PC-9 (cell line): ENCODE measurements around the gene GOLGA6D. TPM values are rescaled to one million over a fixed set of nuclear protein-coding genes. Genes with fewer than 3 reads are reported as not detected.
"Not testable (repeated sequence)": the region's sequence is repeated elsewhere in the genome, so short reads cannot be mapped to it uniquely, and the experiment has no call there.

Experiments used
- BruUV-seq: library from RNA; stranded (reverse); fragments of 400-500 nt; replicated peaks from 2 replicates; lab custom pipeline; 2021; lab: Mats Ljungman, UMichigan
- CTCF ChIA-PET: fragments of 300-600 bp; sonication (Branson Sonifier 250); formaldehyde crosslinking; loops from one replicate; lab custom pipeline; 2022; ENCODE audit warnings: antibody characterized with exemption; lab: Charles Lee
- POLR2A ChIA-PET: fragments of 300-600 bp; sonication (Branson Sonifier 250); formaldehyde crosslinking; loops from one replicate; lab custom pipeline; 2022; ENCODE audit warnings: antibody characterized with exemption; ENCODE audit not compliant: unreplicated experiment; lab: Charles Lee
- DNase-seq, 2 experiments: peaks; one replicate each; pipeline versions ENCODE4 v3.0.0 to v3.0.0-alpha.2; 2015 to 2022; ENCODE audit warnings: mixed read lengths in 1 of 2
- H2AFZ ChIP-seq: fragments of 200-600 bp; sonication (generic); 2 replicates; pipeline ENCODE4 v1.8.1; 2017; ENCODE audit warnings: antibody characterized with exemption
- H3F3A ChIP-seq: fragments of 200-600 bp; sonication (generic); 2 replicates; pipeline ENCODE4 v1.8.1; 2017; ENCODE audit warnings: antibody characterized with exemption, mild to moderate bottlenecking, low read depth; ENCODE audit not compliant: insufficient read depth
- H3K27ac ChIP-seq: fragments of 200-600 bp; sonication (generic); 2 replicates; pipeline ENCODE4 v1.6.1; 2016; ENCODE audit warnings: mixed run types
- H3K27me3 ChIP-seq: fragments of 200-600 bp; sonication (generic); 2 replicates; pipeline ENCODE4 v1.6.1; 2016; ENCODE audit warnings: low read depth, mixed run types; ENCODE audit not compliant: insufficient read depth
- H3K36me3 ChIP-seq: fragments of 200-600 bp; sonication (generic); 2 replicates; pipeline ENCODE4 v1.6.1; 2016; ENCODE audit warnings: low read depth, mixed run types
- H3K4me1 ChIP-seq: fragments of 200-600 bp; sonication (generic); replicated peaks from 2 replicates; pipeline ENCODE4 v1.6.1; 2016; ENCODE audit warnings: mixed run types; ENCODE audit not compliant: insufficient read depth
- H3K4me2 ChIP-seq: fragments of 200-600 bp; sonication (generic); 2 replicates; pipeline ENCODE4 v1.6.1; 2017; ENCODE audit warnings: mixed run types
- H3K4me3 ChIP-seq: fragments of 200-600 bp; sonication (generic); 2 replicates; pipeline ENCODE4 v1.6.1; 2016; ENCODE audit warnings: mixed run types
- H3K79me2 ChIP-seq: fragments of 200-600 bp; sonication (generic); 2 replicates; pipeline ENCODE4 v1.6.1; 2017; ENCODE audit warnings: low read depth, mixed run types
- H3K9me2 ChIP-seq: fragments of 200-600 bp; sonication (generic); 2 replicates; pipeline ENCODE4 v1.8.1; 2017; ENCODE audit warnings: mild to moderate bottlenecking; ENCODE audit not compliant: insufficient read depth
- H3K9me3 ChIP-seq: fragments of 200-600 bp; sonication (generic); 2 replicates; pipeline ENCODE4 v1.8.1; 2016; ENCODE audit warnings: low read depth; ENCODE audit not compliant: insufficient read depth
- H4K20me1 ChIP-seq: fragments of 200-600 bp; sonication (generic); 2 replicates; pipeline ENCODE4 v1.8.1; 2017; ENCODE audit not compliant: insufficient read depth
- EZH2 ChIP-seq: fragments of 200-600 bp; sonication (generic); IDR thresholded peaks from 2 replicates; pipeline ENCODE4 v1.8.0; 2017; ENCODE audit warnings: antibody characterized with exemption, low read depth
- intact Hi-C: fragments of 100-400 bp; cut with micrococcal nuclease; formaldehyde crosslinking; loops from one replicate; pipeline ENCODE4 v1.10.0; 2022; ENCODE audit not compliant: unreplicated experiment
- total RNA-seq: library from RNA; stranded (reverse); gene quantifications from 2 replicates; pipeline ENCODE4 v1.2.3, GENCODE V29; 2021
- TF ChIP-seq, protein P1 (sequence below): fragments of 200-600 bp; sonication (generic); conservative IDR thresholded peaks from 2 replicates; pipeline ENCODE4 v1.6.1; 2017; ENCODE audit warnings: mixed run types, antibody characterized with exemption, mild to moderate bottlenecking, moderate library complexity

Gene GOLGA6D
- total RNA-seq, 1 experiment from 2014 or later = not detected

GRCh38 chr15:75313116-75313845, 30.6 kb downstream of the GOLGA6D start:
- POLR2A ChIA-PET = no interaction called here
- no peak for DNase-seq
- no peak for TF ChIP-seq EZH2
- TF ChIP-seq, protein P1, sequence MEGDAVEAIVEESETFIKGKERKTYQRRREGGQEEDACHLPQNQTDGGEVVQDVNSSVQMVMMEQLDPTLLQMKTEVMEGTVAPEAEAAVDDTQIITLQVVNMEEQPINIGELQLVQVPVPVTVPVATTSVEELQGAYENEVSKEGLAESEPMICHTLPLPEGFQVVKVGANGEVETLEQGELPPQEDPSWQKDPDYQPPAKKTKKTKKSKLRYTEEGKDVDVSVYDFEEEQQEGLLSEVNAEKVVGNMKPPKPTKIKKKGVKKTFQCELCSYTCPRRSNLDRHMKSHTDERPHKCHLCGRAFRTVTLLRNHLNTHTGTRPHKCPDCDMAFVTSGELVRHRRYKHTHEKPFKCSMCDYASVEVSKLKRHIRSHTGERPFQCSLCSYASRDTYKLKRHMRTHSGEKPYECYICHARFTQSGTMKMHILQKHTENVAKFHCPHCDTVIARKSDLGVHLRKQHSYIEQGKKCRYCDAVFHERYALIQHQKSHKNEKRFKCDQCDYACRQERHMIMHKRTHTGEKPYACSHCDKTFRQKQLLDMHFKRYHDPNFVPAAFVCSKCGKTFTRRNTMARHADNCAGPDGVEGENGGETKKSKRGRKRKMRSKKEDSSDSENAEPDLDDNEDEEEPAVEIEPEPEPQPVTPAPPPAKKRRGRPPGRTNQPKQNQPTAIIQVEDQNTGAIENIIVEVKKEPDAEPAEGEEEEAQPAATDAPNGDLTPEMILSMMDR = no peak

DNA sequence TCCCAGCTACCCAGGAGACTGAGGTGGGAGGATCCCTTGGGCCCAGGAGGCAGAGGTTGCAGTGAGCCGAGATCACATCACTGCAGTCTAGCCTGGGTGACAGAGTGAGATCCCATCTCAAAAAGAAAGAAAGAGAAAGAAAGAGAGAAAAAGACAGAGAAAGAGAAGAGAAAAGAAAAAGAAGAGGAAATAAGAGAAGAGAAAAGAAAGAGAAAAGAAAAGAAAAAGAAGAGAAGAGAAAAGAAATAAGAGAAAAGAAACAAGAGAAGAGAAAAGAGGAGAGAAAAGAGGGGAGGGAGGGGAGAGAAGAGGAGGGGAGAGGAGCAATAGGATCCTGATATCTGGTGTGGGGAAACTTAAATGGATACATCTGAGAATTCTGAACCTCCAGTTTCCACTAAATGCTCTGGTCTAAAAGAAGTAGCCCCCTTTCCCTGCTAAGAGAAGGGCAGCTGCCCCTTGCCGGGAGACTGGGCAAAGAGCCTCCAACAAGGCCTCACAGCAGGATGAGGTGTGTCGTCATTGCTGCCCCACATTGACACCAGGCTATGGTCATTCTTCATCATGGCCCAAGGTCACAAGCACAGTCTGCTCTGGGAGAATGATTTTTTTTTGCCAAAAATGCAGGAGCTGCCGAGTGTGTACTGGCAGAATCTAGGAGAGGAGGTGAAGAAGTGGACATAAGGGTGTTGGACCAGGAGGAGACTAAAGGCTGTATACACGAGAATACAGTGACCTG, 32.1 kb downstream of the GOLGA6D start:
- Histone ChIP-seq H3K9me3 (no peaks in the 10 kb centered on the region), H3F3A (no peaks in the 10 kb centered on the region), H2AFZ (no peak overlapping the region), H4K20me1 (no peaks in the 10 kb centered on the region), H3K4me3 (no peak overlapping the region), H3K79me2 (no peaks in the 10 kb centered on the region), H3K4me1 (no peaks in the 10 kb centered on the region), H3K36me3 (no peaks in the 10 kb centered on the region), H3K4me2 (no peak overlapping the region), H3K27me3 (no peaks in the 10 kb centered on the region), H3K9me2 (no peaks in the 10 kb centered on the region; the same call in 1 of the 2 replicates), H3K27ac (no peak overlapping the region)
- no peak for DNase-seq
- no TSS peak for BruUV-seq
- TF ChIP-seq EZH2 = no peak
- TF ChIP-seq, protein P1 = no peak
- CTCF ChIA-PET = no interaction called here
- POLR2A ChIA-PET = no interaction called here
- intact Hi-C loops = no loop called here

More at GRCh38 chr15:75313116-75313845, 30.6 kb downstream of the GOLGA6D start:
- no peak overlapping the region for H3K4me3 ChIP-seq
- no peaks in the 10 kb centered on the region for H3K9me3 ChIP-seq
- no peaks in the 10 kb centered on the region for H3K27me3 ChIP-seq
- intact Hi-C loops = no loop called here
- no peaks in the 10 kb centered on the region for H3F3A ChIP-seq
- no TSS peak for BruUV-seq
- no peaks in the 10 kb centered on the region for H4K20me1 ChIP-seq
- H3K36me3 ChIP-seq = no peaks in the 10 kb centered on the region
- no peak overlapping the region for H2AFZ ChIP-seq
- H3K4me2 ChIP-seq = no peak overlapping the region
- no peaks in the 10 kb centered on the region for H3K4me1 ChIP-seq
- no peaks in the 10 kb centered on the region; the same call in 1 of the 2 replicates for H3K9me2 ChIP-seq
- H3K79me2 ChIP-seq = no peaks in the 10 kb centered on the region
- CTCF ChIA-PET = no interaction called here
- no peak overlapping the region for H3K27ac ChIP-seq

DNA sequence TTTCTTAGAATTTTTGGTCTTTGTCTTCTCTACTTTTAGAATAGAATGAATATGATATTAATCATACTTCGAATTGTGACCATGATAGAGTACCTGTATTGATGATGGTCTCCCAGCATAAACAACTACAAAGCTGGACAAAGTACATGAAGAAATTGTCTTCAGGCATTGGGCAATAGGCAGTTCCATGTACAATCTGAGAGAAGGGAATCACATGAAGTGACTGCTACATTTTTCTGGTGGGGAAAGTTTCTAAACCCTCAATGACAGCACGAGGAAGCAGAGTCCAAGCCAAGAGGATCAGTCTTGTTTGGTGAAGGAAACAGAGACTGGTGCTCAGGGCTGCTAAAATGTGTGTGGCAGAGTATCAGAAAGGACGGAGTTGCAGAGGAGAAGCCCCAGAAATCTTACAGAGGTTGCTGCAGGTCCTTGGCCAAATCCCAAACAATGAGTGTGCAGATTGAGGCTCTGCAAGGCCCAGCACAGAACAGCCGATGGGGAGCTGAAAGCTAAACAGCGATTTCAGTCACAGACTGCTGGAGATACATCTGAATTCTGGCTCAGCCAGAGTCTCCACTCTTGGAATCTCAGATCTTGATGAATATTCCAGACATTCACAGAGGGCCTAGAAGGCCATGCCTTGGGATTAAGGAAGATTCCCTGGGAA, 36.7 kb downstream of the GOLGA6D start:
- H3F3A ChIP-seq, H3K27ac ChIP-seq, H3K9me2 ChIP-seq, H4K20me1 ChIP-seq, H3K36me3 ChIP-seq, H3K4me2 ChIP-seq, H3K79me2 ChIP-seq, POLR2A ChIA-PET, BruUV-seq, H3K9me3 ChIP-seq, H3K4me3 ChIP-seq, intact Hi-C loops, H2AFZ ChIP-seq, H3K27me3 ChIP-seq, H3K4me1 ChIP-seq, DNase-seq: not testable (repeated sequence)
- CTCF ChIA-PET = interaction anchor here (0.6 kb wide), 1 partner anchor 485 kb away, joined by 3 read pairs; no protein-coding TSS in a partner anchor
